Measurements from ENCODE around the gene CCNI2.

Gene CCNI2

GRCh38 chr5:132750471-132751230 lies 3.4 kb downstream of the CCNI2 start:
- no peak for DNase-seq

GRCh38 chr5:132751444-132751843 lies 4.2 kb downstream of the CCNI2 start:
- no peak for DNase-seq

- DNase-seq, result no peak
These were observed 4.8 kb downstream of the CCNI2 start for GRCh38 chr5:132751971-132752580.

DNA sequence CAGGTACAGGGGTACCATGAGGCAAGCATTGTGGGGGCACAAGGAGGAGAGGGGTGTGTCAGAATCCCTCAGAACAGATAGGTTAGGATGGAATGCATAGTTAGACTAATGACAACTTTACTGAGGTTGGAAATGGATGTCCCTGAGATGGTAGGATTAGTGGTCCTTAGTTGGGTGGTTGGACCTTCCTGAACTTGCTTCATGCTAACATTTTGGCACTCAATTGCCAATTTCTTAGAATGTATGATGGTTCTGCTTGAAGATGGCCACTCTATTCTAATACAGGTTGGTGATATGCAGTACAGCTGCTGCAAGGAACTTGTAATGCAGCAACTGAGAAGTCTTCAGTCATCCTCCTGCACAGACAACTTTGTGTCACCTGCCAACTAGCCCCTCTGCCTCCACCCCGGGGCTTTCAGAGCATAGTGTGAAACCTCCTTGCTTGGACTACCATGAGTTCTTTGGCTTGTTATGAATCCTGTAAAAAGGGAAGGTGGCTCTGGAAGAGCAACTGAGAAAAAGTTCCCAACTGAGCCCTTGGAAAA lies 5.4 kb downstream of the CCNI2 start:
- DNase-seq, result no peak

GRCh38 chr5:132753135-132753987 lies 6.1 kb downstream of the CCNI2 start:
- DNase-seq, result no peak

- no peak for DNase-seq
These were observed 6.9 kb downstream of the CCNI2 start for GRCh38 chr5:132754111-132754510.

- DNase-seq, result no peak
These were observed 7.7 kb downstream of the CCNI2 start for GRCh38 chr5:132754947-132755346.

GRCh38 chr5:132756542-132756941 lies 9.3 kb downstream of the CCNI2 start:
- DNase-seq, result no peak

DNA sequence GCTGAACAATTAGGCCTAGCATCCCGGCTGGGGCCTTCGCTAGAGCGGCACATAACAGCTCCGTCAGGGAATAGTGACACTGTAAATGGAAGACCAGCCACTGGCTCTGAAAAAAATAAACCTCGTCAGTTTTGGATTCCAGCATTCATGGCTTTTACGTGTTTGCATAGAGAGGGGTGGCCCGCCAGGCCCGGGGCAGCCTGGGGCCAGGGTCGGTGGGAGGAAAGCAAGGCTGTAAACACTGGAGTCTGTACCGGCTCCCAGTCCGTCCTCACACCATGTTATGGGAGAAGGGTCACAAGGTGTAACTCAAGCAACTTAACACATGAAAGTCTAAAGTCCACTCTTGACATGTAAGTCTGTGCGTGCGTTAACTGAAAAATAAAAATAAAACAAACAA lies 11.2 kb downstream of the CCNI2 start:
- no peak for DNase-seq

- DNase-seq, result no peak
These were observed 12.2 kb downstream of the CCNI2 start for GRCh38 chr5:132759114-132760048.

- no peak for DNase-seq
These were observed 12.8 kb downstream of the CCNI2 start for GRCh38 chr5:132760049-132760420.

GRCh38 chr5:132760601-132761317 lies 13.5 kb downstream of the CCNI2 start:
- no peak for DNase-seq

- no peak for DNase-seq
These were observed 14.4 kb downstream of the CCNI2 start for GRCh38 chr5:132761321-132762240.

GRCh38 chr5:132762246-132763000 lies 15.2 kb downstream of the CCNI2 start:
- no peak for DNase-seq

- no peak for DNase-seq
These were observed 16.2 kb downstream of the CCNI2 start for GRCh38 chr5:132763181-132764036.

GRCh38 chr5:132764051-132764450 lies 16.8 kb downstream of the CCNI2 start:
- no peak for DNase-seq

- no peak for DNase-seq
These were observed 17.5 kb downstream of the CCNI2 start for GRCh38 chr5:132764671-132765238.

- DNase-seq, result no peak
These were observed 18.2 kb downstream of the CCNI2 start for GRCh38 chr5:132765311-132766019.
